NCI-H1105 (cell line): ENCODE data around the gene MANSC1.

Experiments
- DNase-seq: peaks from one replicate; lab custom pipeline; 2025; lab: John Stamatoyannopoulos, UW

The MANSC1 gene

DNA sequence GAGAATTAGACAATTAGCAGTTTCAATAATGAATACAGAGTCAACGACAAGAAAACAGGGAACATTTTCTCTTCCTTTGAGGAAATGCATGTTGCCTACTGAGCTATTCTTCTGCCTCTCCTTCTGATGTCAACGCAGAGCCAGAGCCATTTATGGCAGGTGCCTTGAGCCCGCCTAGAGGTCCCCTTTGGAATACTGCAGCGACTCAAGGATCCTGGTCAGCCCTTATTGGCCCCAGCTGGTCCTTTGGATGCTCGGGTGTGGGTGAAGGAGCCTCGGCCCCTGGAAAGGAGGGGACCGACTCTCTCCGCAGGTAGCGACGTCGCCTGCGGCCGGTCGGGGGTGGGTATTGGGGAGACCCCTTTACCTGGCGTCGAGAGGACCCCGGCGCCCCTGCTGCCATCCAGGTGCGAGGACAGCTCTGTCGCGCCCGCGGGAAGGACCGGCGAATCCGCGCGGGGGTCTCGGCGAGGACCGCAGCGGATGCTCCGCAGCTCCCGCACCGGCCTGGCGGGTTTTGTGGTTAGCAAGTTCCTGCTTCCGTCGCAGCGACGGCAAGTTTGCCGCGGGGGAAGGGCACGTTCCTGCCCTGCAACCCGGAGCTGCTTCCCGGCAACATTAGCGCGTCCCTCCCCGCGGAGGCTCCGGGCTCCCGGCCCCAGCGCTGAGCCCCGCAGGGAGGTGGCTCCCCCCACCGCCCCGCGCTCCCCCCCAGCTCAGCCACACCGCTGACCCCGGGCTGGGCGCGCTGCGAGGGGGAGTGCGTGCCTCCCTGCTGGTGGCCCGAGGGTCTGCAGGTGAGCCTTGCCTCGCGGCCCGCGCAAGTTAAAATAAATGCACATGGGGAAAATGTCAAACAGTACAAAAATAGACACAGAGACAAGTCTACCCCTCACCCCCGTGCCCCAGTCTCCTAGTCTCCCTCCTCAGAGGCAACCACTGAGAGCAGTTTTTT is at the start of gene MANSC1:
Gene MANSC1, minus strand, starts transcription at position 532 of the 955 bp plus-strand sequence. CDS start 6,928 bp downstream, outside the sequence.
- DNase-seq, result peak; percentile 68

DNA sequence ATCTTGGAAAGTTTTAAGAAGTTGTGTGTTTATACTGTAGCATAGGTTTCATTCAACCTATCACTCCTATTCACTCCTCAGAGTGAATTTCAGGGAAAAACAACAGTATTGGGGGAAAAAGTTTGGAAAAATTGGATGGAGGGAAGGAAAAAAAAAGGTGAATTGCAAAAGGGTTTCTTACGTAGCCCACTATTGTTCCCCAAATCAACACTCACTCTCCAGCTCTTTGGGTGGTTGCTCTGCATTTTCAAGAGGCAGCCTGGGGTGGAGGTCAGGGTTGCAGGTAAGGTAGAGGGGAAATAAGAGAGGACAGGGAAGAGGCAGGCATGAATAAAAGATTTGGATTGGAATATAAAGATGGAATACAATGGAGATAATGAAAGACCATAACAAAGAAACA is 49.1 kb upstream of the MANSC1 start:
- no peak for DNase-seq

DNA sequence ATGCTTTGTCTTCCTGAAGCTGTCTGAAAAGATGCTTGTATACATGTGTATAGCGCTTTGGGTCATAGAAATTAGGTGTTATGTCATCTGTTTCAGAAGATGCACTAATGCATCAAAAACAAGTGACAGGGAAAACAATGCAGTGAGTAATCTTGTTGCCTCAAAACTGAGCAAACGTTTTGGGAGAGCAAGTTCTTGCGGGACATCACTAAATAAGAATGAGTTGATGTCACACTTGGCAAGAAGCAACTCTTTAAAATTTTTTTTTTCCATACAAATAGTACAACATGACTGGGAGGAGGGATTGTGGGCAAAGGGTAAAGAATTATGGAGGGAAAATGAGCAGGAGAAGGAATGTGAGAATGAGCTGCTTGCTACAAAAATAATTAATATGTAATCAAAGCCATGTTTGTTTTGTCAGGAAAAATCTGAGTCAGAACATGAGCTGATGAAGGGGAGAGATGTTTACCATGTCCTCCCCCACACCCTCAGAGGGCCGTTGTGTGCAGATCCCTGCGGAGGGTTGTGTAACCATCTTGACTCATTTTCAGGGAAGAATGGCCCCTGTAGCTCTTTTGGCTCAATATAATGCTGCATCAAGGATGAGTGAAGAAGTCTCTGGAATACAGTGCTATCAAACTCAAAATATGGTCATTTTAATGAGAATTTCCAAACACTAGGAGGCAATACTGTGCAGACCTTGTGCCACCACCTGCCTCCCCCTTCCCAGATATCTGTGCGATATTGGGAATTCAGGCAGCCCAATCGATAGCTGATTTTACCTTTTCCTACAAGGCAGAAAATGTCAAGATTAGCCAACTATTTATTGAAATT is 48.2 kb upstream of the MANSC1 start:
- no peak for DNase-seq

DNA sequence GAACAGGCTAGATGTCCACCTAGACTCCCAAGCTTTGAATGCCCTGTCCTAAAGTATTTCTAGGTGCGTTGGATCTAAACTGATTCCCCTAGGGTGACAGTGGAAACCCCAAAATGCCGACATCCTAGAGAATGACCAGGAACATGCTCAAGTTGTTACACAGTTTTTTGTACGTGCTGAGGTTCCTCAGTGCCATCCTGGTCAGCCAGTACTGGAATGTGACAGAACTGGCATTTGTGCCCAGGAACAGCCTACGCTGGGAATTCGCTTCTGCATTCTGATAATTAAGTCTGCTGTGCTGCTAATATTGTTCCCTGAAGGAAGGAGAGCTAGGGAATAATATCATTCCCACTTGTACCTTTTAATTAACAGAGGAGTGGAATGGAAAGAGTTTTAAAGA is 47.1 kb upstream of the MANSC1 start:
- no peak for DNase-seq

DNA sequence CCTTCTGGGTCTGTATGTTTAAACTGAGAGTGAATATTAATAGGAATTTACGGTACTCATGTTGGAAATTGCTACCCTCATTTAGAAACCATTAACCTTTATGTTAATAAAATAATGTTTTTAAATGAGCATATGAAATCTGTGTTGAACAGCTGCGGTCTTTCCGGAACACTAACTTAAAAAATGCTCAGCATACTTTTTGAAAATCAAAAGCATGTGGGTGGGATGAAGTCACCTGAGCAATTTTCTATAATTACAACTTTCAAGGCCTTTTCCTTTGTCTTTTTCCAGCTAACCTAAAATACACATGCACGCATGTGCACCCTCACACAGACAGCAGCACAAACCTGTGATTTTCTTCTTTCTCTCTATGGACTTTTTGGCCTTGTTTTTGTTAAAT is 46.7 kb upstream of the MANSC1 start:
- no peak for DNase-seq

GRCh38 chr12:12393171-12393570 is 43.1 kb upstream of the MANSC1 start:
- no peak for DNase-seq

- DNase-seq, result no peak
Observed at GRCh38 chr12:12392413-12392812, 42.4 kb upstream of the MANSC1 start.

DNA sequence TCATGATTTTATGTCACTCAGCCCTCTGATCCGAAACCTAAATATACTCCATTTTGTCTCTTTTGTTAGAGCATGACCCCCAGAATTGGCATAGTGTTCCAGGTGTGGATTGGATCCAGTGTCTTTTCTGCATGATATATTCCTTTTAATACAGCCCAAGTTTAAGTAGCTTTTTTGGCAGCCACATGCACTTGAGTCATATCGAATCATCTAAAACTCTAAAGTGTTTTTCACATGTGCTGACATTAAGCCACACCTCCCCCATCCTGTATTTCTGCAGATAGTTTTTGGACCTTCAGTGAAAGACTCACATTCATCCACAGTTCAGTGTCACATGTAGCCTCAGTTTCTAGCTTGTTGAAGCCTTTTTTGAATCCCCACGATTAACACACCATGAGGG is 37.5 kb upstream of the MANSC1 start:
- no peak for DNase-seq

GRCh38 chr12:12384571-12385340 is 34.7 kb upstream of the MANSC1 start:
- DNase-seq, result no peak

DNA sequence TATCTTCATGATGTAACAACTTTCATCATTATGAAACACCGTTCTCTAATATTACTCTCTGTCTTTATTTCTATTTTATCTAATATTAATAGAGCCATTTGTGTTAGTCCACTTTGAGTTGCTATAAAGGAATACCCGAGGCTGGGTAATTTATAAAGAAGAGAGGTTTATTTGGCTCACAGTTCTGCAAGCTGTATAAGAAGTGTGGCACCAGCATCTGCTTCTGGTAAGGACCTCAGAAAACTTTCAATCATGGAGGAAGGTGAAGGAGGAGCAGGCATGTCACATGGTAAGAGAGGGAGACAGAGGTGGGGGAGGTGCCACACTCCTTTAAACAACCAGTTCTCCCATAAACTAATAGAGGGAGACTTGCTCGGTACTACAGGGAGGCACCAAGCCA is 31.9 kb upstream of the MANSC1 start:
- no peak for DNase-seq

GRCh38 chr12:12380949-12381593 is 31.0 kb upstream of the MANSC1 start:
- no peak for DNase-seq

DNA sequence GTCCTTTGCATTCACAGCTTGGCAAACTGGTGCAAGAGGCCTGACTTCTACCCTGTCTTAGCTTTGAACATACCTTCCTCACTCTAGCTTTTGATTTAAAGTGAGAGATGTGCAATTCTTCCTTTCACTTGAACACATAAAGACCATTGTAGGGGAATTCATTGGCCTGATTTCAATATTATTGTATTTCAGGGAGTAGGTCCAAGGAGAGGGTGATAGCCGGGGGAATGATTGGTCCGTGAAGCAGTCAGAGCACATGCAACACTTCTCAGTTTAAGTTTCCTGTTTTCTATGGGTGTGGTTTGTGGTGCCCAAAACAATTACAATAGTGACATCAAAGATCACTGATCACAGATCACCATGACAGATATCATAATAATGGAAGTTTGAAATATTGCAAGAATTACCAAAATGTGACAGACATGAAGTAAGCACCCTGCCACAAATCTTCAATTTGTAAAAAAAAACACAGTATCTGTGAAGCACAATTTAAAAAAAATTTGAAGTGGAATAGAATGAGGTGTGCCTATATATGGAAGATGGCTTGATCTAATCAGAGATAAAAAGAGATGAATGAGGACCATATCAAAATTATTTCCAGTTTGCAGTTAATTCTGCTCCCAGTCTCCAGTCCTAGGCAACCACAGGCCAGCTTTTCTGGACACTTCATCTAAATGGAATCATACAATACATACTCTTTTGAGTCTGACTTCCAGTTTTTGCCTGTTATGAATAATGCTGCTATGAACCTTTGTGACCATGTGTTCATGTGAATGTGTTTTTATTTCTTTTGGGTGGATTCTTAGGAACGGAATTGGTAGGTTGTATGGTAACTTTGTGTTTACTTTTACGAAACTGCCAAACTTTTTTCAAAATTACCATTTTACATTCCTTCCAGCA is 30.0 kb upstream of the MANSC1 start:
- no peak for DNase-seq

- DNase-seq, result no peak
Observed at GRCh38 chr12:12378616-12379015, 28.6 kb upstream of the MANSC1 start.

- peak; percentile 89 for DNase-seq
Observed at GRCh38 chr12:12376646-12377448, 26.8 kb upstream of the MANSC1 start.

DNA sequence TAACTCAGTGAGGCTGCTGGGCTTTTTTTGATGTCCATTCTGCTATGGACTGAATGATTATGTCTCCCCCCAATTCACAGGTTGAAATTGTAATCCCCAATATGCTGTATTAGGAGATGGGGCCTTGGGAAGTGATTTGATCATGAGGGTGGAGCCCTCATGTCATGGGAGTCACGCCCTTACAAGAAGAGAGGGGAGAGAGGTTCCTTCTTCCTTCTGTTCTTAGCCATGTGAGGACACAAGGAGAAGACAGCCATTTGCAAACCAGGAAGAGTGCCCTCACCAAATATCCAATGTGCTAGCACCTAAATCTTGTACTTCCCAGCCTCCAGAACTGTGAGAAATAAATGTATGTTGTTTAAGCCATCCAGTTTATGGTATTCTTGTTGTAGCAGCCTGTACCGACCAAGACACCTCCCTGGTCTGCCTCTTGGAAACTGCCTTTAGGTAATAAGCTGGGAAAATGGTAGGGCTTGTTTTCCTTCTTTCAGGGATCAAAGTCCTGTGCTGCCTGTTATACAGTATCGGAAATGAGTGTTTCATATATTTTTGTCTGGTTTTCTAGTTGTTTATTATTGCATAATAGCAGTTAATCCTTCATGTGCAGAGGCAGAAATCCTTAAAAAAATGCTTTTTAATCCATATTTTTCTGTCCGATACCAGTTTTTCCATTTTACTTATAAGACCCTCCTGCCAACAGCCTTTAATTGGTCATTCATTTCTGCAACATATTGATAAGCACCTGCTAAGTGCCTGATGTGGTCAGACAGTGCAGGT is 23.1 kb upstream of the MANSC1 start:
- no peak for DNase-seq

DNA sequence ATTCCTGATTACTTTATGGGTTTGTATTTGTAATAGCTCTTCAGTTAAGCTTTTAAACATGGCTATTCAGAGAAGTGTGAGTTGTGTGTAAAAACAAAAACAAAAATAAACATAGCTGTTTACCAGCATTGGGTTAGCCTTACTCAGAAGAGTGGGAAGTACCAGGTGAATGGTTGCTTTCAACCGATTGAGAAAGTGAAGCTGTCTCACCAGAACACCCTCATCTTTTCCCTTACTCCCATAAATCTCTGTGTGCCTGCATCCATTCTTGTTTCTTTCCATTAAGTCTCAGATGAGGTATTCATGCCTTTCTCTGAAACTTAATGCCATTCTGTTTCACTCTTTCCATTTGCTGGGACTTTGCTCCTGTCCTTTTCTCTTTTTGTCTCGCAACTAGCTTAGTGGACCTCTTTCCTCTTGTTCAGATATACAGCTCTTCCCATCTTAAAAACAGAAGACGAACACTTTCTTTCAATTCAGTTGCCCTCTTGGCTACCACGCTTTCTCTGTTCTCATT is 17.5 kb upstream of the MANSC1 start:
- no peak for DNase-seq

GRCh38 chr12:12366701-12367481 is 16.8 kb upstream of the MANSC1 start:
- DNase-seq, result no peak

DNA sequence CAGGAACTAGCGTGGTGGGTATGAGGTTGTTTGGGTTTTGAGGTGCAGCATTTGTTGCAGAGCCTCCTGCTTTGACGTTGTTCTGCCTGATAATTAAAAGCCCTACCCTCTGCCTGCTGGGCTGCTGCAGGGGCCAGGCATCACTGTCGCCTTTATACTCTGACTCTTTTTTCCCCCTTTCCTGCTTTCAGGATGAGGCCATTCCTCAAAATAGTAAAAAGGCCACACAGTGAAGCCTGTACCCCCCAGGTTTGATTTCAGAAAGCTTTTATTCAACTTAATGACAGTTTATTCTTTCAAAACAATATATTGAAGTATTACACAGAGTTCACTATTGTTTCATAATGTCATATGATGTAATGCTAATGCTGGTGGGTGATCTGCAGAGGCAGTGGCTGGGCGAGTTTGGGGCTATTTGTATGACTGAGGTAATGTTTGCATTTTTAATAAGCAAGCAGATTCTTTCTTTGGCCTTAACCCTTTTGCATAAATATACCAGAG is 15.9 kb upstream of the MANSC1 start:
- no peak for DNase-seq
